ENCODE measurements around the gene NCCRP1.

DNA sequence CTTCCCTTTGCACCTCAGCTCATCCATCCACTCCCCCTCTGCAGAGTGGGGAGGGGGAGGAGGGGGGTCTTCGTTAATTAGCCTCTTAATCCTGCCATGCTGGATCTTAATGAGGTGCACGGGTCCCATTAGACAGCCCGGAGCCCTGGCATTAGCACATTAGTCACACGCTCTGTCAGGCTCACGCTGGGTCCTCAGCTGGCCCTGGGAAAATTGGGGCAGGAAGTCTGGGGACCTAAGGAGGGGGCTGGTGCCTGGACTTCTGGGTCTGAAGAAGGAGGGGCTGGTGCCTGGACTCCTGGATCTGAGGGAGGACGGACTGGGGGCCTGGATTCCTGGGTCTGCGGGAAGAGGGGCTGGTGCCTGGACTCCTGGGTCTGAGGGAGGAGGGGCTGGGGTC is 444 bp upstream of the NCCRP1 start:
- TF ChIP-seq, protein P1, sequence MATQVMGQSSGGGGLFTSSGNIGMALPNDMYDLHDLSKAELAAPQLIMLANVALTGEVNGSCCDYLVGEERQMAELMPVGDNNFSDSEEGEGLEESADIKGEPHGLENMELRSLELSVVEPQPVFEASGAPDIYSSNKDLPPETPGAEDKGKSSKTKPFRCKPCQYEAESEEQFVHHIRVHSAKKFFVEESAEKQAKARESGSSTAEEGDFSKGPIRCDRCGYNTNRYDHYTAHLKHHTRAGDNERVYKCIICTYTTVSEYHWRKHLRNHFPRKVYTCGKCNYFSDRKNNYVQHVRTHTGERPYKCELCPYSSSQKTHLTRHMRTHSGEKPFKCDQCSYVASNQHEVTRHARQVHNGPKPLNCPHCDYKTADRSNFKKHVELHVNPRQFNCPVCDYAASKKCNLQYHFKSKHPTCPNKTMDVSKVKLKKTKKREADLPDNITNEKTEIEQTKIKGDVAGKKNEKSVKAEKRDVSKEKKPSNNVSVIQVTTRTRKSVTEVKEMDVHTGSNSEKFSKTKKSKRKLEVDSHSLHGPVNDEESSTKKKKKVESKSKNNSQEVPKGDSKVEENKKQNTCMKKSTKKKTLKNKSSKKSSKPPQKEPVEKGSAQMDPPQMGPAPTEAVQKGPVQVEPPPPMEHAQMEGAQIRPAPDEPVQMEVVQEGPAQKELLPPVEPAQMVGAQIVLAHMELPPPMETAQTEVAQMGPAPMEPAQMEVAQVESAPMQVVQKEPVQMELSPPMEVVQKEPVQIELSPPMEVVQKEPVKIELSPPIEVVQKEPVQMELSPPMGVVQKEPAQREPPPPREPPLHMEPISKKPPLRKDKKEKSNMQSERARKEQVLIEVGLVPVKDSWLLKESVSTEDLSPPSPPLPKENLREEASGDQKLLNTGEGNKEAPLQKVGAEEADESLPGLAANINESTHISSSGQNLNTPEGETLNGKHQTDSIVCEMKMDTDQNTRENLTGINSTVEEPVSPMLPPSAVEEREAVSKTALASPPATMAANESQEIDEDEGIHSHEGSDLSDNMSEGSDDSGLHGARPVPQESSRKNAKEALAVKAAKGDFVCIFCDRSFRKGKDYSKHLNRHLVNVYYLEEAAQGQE (IDR thresholded peaks at IDR 0.05; ENCODE audit: insufficient read depth in 1 of 2, low read depth in 2 of 2, low read length in 1 of 2) = no peak
- TF ChIP-seq, protein P2, sequence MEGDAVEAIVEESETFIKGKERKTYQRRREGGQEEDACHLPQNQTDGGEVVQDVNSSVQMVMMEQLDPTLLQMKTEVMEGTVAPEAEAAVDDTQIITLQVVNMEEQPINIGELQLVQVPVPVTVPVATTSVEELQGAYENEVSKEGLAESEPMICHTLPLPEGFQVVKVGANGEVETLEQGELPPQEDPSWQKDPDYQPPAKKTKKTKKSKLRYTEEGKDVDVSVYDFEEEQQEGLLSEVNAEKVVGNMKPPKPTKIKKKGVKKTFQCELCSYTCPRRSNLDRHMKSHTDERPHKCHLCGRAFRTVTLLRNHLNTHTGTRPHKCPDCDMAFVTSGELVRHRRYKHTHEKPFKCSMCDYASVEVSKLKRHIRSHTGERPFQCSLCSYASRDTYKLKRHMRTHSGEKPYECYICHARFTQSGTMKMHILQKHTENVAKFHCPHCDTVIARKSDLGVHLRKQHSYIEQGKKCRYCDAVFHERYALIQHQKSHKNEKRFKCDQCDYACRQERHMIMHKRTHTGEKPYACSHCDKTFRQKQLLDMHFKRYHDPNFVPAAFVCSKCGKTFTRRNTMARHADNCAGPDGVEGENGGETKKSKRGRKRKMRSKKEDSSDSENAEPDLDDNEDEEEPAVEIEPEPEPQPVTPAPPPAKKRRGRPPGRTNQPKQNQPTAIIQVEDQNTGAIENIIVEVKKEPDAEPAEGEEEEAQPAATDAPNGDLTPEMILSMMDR (IDR thresholded peaks at IDR 0.05) = no peak
- TF ChIP-seq POLR2AphosphoS5 (IDR thresholded peaks at IDR 0.05; ENCODE audit: low read depth, low read length) = no peak
- TF ChIP-seq TCF7L2 (IDR thresholded peaks at IDR 0.05; ENCODE audit: low read depth, low read length) = no peak
- TF ChIP-seq SIN3A (IDR thresholded peaks at IDR 0.05; ENCODE audit: borderline replicate concordance, insufficient read depth, low read depth, low read length) = no peak

Data from Panc1 (cell line).